ENCODE results near the gene DDC.

Gene DDC

GRCh38 chr7:50422858-50423257 is 142.3 kb downstream of the DDC start:
- no peak for TF ChIP-seq CTCF (IDR thresholded peaks at IDR 0.05; ENCODE audit: borderline replicate concordance, insufficient read depth, low read depth, low read length)
- no peak overlapping the region for H3K4me3 ChIP-seq (ENCODE audit: low read depth, low read length)

DNA sequence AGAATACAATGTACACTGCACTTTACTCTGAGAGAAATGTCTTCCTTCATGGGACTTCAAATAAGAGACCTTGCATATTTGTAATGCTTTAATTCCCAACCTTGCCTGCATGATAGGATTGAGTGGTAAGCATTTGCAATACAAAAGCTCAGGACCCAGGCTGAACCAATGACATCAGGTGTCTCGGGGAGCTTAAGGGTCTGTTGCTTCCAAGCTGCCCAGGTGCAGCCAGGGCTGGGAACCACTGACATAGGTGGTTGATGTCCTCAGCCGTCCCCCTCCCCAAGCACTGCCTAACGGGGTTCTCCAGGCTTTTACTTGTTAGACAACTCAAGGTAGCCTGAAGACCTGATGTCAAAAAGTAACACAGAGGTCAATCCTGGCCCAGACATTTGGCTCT is 144.2 kb downstream of the DDC start:
- no peak for TF ChIP-seq CTCF (IDR thresholded peaks at IDR 0.05; ENCODE audit: borderline replicate concordance, insufficient read depth, low read depth, low read length)
- H3K4me3 ChIP-seq (ENCODE audit: low read depth, low read length) = no peak overlapping the region

DNA sequence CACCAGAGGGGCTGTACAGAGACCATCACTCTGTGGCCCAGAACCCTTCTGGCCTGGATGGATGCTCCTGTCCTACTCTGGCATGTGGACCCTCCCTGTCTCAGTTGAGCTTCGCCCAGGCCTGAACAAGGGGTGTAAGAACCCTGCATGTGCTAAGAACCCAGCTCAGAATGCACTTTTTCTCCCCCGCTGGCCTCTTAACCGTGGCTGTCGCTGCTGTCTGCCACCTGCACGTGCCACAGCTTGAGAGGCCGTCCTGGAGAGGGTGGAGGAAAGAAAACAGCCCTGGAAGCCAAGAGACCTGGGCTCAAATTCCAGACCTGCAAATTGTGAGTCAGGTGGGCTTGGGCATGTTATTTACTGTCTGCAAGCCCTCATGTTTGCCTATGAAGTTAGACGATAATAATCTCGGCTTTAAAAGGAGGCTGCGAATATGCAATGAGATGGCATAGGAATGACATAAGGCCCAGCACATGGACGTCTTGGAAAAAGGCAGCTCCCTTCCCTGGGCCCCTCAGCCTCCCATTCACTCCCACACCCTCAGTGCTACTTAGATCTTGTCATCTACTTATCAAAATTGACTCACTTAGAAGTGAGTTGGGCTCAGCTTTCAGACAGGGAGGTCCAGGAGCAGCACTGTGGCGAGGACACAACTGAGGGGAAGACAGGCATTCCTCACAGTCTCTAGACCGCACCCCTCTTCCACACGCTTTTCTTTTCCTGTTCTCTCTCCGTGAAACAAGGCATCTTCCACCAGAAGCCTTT is 146.5 kb downstream of the DDC start:
- no peak overlapping the region for H3K4me3 ChIP-seq (ENCODE audit: low read depth, low read length)
- TF ChIP-seq CTCF (IDR thresholded peaks at IDR 0.05; ENCODE audit: borderline replicate concordance, insufficient read depth, low read depth, low read length) = no peak

DNA sequence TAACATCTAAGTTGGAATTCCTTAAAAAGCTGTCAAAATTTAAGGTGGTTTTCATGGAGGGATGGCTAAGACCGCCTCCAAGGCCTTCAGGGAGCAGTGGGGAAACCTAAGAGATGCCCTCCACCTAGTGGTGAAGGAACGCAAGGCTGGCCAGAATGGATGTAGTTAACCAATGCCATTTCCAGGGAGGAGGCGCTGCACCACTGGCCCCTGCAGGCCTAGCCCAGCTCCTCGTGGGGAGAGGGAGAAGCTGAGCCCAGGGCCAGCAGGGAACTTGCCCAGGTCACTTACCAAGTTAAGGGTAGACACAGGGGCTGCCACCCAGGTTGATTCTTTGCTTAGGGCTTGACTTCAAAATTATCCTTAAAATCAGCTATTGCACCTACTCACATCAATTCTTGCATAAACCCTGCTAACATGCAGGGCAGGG is 147.1 kb downstream of the DDC start:
- peak; percentile 91 for TF ChIP-seq CTCF (IDR thresholded peaks at IDR 0.05; ENCODE audit: borderline replicate concordance, insufficient read depth, low read depth, low read length)
- H3K4me3 ChIP-seq (ENCODE audit: low read depth, low read length) = no peak overlapping the region

DNA sequence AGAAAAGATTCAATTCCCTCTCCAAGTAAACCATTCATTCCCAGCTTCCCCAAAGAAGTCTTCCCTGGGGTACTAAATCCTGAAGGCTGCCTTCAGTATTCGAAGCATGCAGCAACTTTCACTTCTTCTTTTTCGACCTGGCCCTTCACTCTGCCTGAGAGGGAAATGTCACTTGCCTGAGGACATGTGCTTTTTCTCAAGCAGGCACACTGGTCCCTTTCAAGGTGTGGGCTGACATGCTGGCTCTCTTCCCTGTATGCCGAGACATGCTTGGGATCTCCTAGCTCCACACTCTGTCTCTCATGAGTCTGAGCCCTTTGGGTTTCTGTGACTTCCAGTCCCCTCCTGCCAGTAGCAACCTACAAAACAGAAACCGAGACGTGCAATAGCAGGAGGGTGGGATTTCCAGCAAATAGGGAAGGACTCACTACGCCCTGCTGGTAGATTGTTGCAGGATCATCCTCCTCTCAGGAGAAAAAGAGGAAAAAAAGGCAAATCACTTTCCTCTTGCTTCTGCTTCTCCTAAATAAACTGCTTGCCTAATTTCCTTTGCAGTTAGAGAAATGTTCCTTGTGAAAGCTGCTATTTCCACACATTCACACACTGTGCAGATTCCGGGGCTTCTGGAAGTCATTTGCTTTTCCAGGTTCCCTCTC is 148.6 kb downstream of the DDC start:
- H3K4me3 ChIP-seq (ENCODE audit: low read depth, low read length) = no peak overlapping the region
- no peak for TF ChIP-seq CTCF (IDR thresholded peaks at IDR 0.05; ENCODE audit: borderline replicate concordance, insufficient read depth, low read depth, low read length)

- no peak for TF ChIP-seq CTCF (IDR thresholded peaks at IDR 0.05; ENCODE audit: borderline replicate concordance, insufficient read depth, low read depth, low read length)
- no peak overlapping the region for H3K4me3 ChIP-seq (ENCODE audit: low read depth, low read length)
Measured at GRCh38 chr7:50415844-50416364, 149.3 kb downstream of the DDC start.

- no peak for TF ChIP-seq CTCF (IDR thresholded peaks at IDR 0.05; ENCODE audit: borderline replicate concordance, insufficient read depth, low read depth, low read length)
- no peak overlapping the region for H3K4me3 ChIP-seq (ENCODE audit: low read depth, low read length)
Measured at GRCh38 chr7:50413561-50413960, 151.6 kb downstream of the DDC start.
